NCI-H2196 (cell line): ENCODE measurements around the gene TNIP3.
"Not testable (repeated sequence)": the region's sequence is repeated elsewhere in the genome, so short reads cannot be mapped to it uniquely, and the experiment has no call there.

Experiments used
- DNase-seq: peaks from one replicate; lab custom pipeline; 2025; ENCODE audit not compliant: unreplicated experiment; lab: John Stamatoyannopoulos, UW

The TNIP3 gene

GRCh38 chr4:121180558-121180957, 16.4 kb upstream of the TNIP3 start:
- no peak for DNase-seq

GRCh38 chr4:121177246-121178137, 13.4 kb upstream of the TNIP3 start:
- DNase-seq: no peak

DNA sequence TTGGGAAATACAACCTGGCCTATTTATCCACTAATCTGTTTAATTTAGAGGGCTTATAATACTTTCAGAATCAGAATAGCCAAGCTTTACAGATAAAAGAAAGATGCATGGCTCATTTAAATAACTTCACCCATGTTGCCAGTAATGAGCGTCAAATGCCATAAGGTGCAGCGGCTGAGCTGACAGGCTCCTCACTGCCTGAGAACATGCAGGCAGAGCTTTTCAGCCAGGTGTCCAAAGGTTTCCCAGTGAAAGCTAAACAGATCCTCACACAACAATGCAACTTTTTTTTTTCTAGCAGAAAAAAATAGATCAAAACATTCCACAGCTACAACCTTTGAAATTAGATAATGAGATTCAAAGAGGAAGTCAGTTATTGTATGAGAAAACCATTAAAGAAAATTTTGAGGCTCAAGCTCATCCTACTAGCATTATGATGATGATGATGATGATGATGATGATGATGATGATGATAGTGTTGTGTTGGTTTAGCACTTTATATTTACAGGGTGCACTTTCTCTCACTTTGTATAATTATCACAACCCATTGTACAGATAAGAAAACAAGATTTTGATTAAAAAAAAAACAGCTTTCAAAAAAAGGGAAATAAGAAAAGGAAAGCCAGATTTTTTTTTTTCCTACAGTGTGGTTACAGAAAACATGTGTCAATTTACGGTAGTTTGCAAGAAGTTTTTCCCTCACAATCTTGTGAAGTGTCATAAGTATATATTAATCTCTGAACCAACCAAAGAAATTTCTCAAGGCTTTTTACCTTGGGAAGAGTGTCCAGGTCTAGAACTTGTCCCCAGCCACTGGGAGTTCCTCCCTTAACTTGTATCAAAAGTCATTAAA, 12.2 kb upstream of the TNIP3 start:
- no peak for DNase-seq

DNA sequence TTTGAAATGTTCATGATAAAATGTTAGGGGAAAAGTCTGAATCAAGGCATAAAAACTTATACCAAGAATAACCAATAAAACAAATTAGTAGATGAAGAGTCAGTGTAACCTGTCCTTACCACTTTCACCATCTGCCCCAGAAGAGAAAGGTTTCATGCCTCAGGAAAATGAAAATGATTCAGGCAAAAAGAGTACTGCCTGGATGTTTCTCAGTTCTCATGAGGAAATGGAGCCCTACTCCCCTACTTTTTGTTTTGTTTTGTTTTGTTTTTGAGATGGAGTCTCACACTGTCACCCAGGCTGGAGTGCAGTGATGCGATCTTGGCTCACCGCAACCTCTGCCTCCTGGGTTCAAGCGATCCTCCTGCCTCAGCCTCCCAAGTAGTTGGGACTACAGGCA, 7.4 kb upstream of the TNIP3 start:
- not testable (repeated sequence) for DNase-seq

DNA sequence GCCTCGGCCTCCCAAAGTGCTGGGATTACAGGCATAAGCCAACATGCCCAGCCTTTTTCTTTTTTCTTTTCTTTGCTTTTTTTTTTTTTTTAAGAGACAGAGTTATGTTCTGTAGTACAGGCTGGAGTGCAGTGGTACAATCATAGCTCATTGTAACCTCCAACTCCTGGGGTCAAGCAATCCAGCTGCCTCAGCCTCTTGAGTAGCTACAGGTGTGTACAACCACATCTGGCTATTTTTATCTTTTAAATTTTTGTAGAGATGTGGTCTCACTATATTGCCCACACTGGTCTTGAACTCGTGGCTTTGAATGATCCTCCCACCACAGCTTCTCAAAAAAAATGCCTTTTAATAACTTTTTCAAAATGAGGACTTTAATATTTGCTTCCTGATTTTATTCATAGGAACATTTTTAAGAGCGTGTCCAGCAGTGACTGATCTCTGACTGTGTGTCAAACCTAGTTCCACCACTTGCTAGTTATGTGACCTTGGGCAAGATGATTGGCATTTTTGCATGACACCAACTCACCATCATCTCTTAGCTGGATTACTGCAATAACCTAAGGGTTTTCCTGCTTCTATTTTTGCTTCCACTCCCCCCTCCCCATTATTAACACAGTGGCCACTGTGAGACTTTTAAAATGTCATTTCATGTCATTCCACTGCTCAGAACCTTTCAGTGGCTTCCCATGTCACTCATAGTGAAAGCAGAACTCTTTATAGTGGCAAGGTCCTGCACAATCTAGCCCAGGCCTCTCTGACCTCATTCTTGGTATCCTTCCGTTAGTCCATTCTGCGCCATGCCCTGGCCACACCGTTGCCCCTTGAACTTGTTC, 4.5 kb upstream of the TNIP3 start:
- no peak for DNase-seq

GRCh38 chr4:121166976-121167375, 2.9 kb upstream of the TNIP3 start:
- DNase-seq: no peak

- DNase-seq: no peak
These were observed 1.1 kb upstream of the TNIP3 start for GRCh38 chr4:121165206-121165605.

GRCh38 chr4:121156822-121157769, 7.0 kb downstream of the TNIP3 start:
- no peak for DNase-seq

DNA sequence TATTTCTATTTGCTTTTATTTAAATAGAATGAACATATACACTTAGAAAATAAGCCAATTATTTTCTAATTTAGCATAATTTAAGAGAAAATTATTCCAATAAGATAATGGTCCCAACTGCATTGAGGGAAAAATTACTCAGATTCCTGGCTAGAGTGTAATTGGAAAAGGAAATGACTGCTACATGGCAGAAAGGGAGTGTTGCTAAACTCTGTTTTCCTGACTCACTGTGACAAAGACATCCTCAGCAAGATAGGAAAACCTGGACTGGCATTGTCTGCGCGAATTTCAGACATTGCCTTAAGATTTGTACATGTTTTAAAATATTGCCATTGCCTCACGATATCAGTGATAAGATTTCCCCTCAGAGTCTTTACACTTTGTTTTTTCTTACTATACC, 8.2 kb downstream of the TNIP3 start:
- DNase-seq: no peak

- DNase-seq: no peak
These were observed 10.0 kb downstream of the TNIP3 start for GRCh38 chr4:121154103-121154515.

DNA sequence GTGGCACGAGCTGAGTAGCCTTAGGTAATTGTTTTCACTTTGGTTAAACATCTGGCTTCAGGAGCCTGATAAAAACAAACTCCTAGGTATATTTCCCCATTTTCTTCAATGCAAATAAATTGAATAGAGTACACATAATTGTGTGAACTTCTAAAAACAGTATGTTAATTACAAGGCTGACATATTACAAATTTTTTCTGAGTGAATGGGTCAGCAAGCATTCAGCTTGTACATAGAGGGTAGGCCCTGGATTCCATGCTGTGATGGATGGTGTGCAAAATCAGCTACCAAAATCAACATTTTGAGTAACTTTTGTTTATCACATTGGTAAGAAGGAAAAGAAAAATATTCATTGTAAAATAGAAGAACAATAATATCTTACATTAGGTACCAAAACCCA, 12.2 kb downstream of the TNIP3 start:
- no peak for DNase-seq

GRCh38 chr4:121150486-121150885, 13.6 kb downstream of the TNIP3 start:
- no peak for DNase-seq

DNA sequence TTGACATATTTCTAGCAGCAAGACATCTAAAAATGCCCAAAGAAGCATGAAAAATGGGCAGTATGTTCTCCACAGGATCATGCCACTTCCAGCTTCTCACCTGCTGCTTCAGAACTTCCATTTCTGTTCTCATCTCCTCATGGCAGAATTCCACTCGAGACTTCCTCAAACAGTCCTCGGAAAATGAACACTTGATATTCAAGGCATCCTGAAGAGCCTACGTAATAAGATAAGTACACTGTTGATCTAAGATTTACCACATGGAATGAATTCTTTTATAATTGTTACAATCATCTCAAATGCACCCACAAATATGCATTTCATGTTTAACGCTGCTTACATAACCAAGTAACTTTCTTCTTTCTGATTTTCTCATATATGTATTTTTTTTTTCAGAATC, 14.1 kb downstream of the TNIP3 start:
- DNase-seq: no peak

DNA sequence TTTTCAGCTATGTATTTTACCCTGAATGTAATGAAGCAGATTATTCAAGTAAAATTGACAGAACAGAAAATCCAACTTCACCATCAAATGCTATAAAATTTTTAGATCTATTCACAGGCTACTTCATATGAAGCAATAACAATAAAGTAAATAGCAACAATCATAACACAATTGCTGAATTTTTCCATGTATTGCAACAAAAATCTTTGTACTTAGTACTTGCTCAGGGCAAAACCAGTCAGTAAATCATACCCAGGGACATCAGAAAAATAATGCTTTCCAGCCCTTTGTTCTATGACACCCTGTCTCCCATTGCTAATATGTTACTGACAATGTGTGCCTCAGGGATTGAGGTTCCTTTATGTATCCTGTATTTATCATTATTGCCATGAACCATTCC, 15.5 kb downstream of the TNIP3 start:
- DNase-seq: no peak

GRCh38 chr4:121148000-121148399, 16.1 kb downstream of the TNIP3 start:
- no peak for DNase-seq

DNA sequence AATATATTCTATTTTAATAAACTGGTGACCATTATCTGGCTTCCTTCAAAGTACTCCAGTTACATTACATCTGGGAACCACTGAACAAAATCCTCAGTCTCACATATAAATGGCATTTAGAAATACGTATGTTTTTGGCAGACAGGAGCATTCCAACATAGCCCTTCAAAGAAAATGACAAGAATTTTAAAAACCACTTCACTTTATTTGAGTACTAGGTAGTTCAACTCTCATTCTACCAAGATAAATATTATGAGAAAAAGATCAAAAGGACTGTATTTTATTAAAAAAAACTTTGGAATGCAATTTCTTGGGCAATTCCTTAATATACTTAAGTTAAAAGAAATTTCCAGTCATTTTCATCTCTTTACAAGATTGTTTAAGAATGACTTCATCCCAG, 17.6 kb downstream of the TNIP3 start:
- DNase-seq: no peak

- DNase-seq: no peak
These were observed 18.7 kb downstream of the TNIP3 start for GRCh38 chr4:121145430-121145829.

- no peak for DNase-seq
These were observed 20.1 kb downstream of the TNIP3 start for GRCh38 chr4:121144021-121144420.

GRCh38 chr4:121143131-121143530, 21.0 kb downstream of the TNIP3 start:
- no peak for DNase-seq
